Neutrophil (primary cell): Measurements from ENCODE around the gene SLC34A3.

Source experiments
- H3K27ac ChIP-seq: fragments of 200-600 bp; sonication (generic); 2 replicates; pipeline ENCODE4 v1.5.1; 2016; ENCODE audit warnings: mild to moderate bottlenecking, moderate library complexity
- H3K27me3 ChIP-seq: fragments of 200-600 bp; sonication (generic); 2 replicates; pipeline ENCODE4 v1.6.0; 2016; ENCODE audit warnings: mild to moderate bottlenecking
- H3K36me3 ChIP-seq: fragments of 200-600 bp; sonication (generic); 2 replicates; pipeline ENCODE4 v1.5.1; 2017
- H3K4me1 ChIP-seq, 2 experiments: fragments of 200-600 bp in 1 of 2; sonication (generic) in 1 of 2; 1 replicate in 1 of 2; 2 replicates in 1 of 2; pipeline versions ENCODE4 v1.5.1 to v1.6.1; 2013 to 2016; ENCODE audit warnings: low read depth in 1 of 2, low read length in 1 of 2, mild to moderate bottlenecking in 1 of 2, moderate library complexity in 1 of 2; ENCODE audit not compliant: control insufficient read depth in 1 of 2, insufficient read depth in 1 of 2
- H3K4me3 ChIP-seq, 2 experiments: fragments of 200-600 bp in 1 of 2; sonication (generic) in 1 of 2; 1 replicate in 1 of 2; 2 replicates in 1 of 2; pipeline ENCODE4 v1.5.1; 2013 to 2016; ENCODE audit warnings: low read depth in 1 of 2, low read length in 1 of 2, mild to moderate bottlenecking in 1 of 2, moderate library complexity in 1 of 2
- H3K9me3 ChIP-seq: fragments of 200-600 bp; sonication (generic); 2 replicates; pipeline ENCODE4 v1.5.1; 2016
- TF ChIP-seq, protein P1 (sequence below): fragments of 200-600 bp; sonication (generic); IDR thresholded peaks from 2 replicates; pipeline ENCODE4 v1.5.1; 2016; ENCODE audit warnings: antibody characterized with exemption

The SLC34A3 gene

DNA sequence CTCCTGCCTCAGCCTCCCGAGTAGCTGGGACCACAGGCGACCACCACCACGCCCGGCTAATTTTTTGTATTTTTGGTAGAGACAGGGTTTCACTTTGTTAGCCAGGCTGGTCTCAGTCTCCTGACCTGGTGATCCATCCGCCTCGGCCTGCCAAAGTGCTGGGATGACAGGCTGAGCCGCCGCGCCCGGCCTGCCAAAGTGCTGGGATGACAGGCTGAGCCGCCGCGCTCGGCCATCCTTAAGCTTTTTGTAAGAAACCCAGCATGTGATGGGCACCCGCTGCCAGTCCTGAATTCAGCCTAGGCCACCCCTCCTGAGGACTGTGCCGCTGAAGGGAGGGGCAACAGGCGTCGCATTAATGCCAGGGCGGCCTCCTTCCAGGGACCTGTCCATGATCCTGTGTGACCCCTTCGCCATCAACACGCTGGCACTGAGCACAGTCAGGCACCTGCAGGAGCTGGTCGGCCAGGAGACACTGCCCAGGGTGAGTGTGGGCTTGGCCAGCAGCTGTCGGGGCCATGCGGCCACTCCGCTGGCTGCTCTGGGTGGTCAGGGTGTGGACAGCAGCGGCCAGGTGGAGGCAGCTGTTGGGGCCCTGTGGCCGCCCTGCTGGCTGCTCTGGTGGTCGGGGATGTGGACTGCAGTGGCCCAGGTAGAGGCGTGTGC, 34.9 kb downstream of the SLC34A3 start:
- H3K9me3 ChIP-seq = no peaks in the 10 kb centered on the region
- peaks cover 71% of the 10 kb centered on the region for H3K36me3 ChIP-seq
- H3K4me1 ChIP-seq = no peaks in the 10 kb centered on the region
- no peak overlapping the region for H3K27ac ChIP-seq
- no peak overlapping the region for H3K4me3 ChIP-seq
- TF ChIP-seq, protein P1, sequence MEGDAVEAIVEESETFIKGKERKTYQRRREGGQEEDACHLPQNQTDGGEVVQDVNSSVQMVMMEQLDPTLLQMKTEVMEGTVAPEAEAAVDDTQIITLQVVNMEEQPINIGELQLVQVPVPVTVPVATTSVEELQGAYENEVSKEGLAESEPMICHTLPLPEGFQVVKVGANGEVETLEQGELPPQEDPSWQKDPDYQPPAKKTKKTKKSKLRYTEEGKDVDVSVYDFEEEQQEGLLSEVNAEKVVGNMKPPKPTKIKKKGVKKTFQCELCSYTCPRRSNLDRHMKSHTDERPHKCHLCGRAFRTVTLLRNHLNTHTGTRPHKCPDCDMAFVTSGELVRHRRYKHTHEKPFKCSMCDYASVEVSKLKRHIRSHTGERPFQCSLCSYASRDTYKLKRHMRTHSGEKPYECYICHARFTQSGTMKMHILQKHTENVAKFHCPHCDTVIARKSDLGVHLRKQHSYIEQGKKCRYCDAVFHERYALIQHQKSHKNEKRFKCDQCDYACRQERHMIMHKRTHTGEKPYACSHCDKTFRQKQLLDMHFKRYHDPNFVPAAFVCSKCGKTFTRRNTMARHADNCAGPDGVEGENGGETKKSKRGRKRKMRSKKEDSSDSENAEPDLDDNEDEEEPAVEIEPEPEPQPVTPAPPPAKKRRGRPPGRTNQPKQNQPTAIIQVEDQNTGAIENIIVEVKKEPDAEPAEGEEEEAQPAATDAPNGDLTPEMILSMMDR = no peak
- H3K27me3 ChIP-seq = no peaks in the 10 kb centered on the region

DNA sequence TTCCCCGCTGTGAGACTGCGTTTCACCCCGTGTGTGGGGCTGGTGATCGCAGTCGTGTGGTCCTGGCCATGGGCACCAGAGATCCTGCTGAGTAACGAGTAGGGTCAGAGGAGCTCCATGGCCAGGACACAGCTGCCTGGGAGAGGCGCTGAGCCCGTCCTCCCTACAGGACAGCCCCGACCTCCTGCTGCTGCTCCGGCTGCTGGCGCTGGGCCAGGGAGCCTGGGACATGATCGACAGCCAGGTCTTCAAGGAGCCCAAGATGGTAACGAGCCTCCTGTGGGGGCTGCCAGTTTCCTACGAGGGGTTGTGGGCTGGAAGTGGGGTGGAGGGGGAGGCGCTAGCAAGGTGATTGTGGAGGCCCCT, 35.4 kb downstream of the SLC34A3 start:
- Histone ChIP-seq H3K9me3 (no peaks in the 10 kb centered on the region), H3K36me3 (peaks cover 76% of the 10 kb centered on the region), H3K4me1 (no peaks in the 10 kb centered on the region), H3K27ac (no peak overlapping the region), H3K27me3 (no peaks in the 10 kb centered on the region), H3K4me3 (no peak overlapping the region)
- TF ChIP-seq, protein P1 = no peak

DNA sequence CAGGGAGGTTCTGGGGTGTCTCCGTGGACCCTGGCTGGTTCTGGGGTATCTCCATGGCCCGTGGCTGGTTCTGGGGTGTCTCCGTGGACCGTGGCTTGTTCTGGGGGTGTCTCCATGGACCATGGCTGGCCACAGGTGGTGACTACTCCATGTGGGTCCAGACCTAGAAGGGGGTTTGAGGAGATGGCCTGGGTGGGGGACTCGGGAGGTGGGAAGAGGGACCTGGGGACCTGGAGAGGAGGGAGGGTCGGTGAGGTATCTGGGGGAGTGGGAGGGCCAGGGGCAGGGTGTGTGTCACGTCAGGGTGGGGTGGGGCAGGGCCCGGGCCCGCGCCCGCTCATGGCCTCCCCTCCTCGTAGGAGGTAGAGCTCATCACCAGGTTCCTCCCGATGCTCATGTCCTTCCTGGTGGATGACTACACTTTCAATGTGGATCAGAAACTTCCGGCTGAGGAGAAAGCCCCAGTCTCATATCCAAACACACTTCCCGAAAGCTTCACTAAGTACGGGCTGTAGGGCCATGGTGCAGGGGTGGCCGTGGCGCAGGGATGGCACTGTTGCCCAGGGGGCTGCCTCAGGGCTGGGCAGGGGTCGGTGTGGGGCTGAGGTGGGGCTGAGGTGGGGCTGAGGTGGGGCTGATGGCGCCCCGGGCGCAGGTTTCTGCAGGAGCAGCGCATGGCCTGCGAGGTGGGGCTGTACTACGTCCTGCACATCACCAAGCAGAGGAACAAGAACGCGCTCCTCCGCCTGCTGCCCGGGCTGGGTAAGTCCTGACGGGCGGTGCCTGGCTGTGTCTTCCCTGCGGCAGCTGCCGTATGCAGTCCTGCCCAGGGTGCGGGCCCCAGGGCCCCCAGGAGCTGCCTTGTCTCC, 36.1 kb downstream of the SLC34A3 start:
- no peaks in the 10 kb centered on the region for H3K4me1 ChIP-seq
- H3K4me3 ChIP-seq = no peak overlapping the region
- no peaks in the 10 kb centered on the region for H3K27me3 ChIP-seq
- no peaks in the 10 kb centered on the region for H3K9me3 ChIP-seq
- TF ChIP-seq, protein P1 = no peak
- peaks cover 80% of the 10 kb centered on the region for H3K36me3 ChIP-seq
- no peak overlapping the region for H3K27ac ChIP-seq

DNA sequence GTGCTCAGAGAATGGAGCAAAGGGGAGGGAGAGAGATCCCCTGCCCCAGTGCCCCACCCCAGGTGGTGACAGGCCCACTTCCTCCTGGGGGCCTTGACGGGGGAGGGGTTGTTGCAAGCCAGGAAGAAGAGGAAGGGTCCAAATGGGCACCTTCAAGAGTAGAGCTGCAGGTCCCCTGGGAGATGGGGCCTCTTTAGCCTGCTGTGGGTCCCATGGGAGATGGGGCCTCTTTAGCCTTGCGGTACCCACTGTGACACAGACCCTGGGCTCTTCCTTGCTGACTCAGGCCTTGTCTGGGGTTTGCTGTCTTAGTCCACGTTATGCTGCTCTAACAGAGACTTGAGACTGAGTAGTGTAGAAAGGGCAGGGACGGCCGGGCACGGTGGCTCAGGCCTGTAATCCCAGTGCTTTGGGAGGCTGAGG, 37.2 kb downstream of the SLC34A3 start:
- TF ChIP-seq, protein P1 = no peak
- Histone ChIP-seq H3K27me3 (no peaks in the 10 kb centered on the region), H3K27ac (no peak overlapping the region), H3K4me3 (no peak overlapping the region), H3K9me3 (no peaks in the 10 kb centered on the region), H3K36me3 (peaks cover 89% of the 10 kb centered on the region), H3K4me1 (no peaks in the 10 kb centered on the region)

DNA sequence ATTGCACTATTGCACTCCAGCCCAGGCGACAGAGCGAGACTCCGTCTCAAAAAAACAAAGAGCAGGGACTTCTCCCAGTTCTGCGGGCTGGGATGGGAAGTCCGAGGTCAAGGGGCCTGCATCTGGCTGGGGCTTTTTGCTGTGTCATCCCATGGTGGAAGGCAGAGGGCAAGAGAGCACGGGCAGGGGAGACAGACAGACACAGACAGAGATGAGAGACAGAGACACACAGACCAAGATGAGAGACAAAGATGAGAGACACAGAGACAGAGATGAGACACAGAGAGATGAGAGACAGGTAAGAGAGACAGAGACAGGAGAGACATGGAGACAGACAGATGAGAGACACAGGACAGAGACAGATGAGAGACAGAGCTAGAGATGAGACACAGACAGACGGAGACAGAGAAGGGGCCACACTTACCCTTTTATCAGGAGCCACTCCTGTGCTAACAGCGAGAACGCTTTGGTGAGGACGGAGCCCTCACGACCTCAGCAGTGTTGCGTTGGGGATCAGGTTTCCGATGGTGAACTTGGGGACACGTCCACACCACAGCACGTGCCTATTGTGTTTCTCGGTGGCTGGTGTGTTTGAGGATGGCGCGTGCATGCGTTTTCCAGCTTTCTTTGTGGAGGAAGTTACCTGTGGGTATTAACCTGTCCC, 38.0 kb downstream of the SLC34A3 start:
- H3K9me3 ChIP-seq = no peaks in the 10 kb centered on the region
- peaks cover 90% of the 10 kb centered on the region for H3K36me3 ChIP-seq
- TF ChIP-seq, protein P1 = no peak
- H3K4me1 ChIP-seq = no peaks in the 10 kb centered on the region
- no peak overlapping the region for H3K4me3 ChIP-seq
- H3K27ac ChIP-seq = no peak overlapping the region
- H3K27me3 ChIP-seq = no peaks in the 10 kb centered on the region
